HEK293T (cell line): ENCODE data around the gene COL24A1.
"Not testable (repeated sequence)": the region's sequence is repeated elsewhere in the genome, so short reads cannot be mapped to it uniquely, and the experiment has no call there.

ENCODE experiments used
- CTCF ChIA-PET: fragments of 350-600 bp; formaldehyde crosslinking; extraction: SDS; loops from one replicate; lab custom pipeline; 2021; ENCODE audit warnings: antibody characterized with exemption, inconsistent platforms; lab: Yijun Ruan, JAX
- POLR2A ChIA-PET: fragments of 350-600 bp; formaldehyde crosslinking; extraction: SDS; loops from one replicate; lab custom pipeline; 2020; ENCODE audit warnings: antibody characterized with exemption, inconsistent platforms; lab: Yijun Ruan, JAX
- DNase-seq: peaks from one replicate; pipeline ENCODE4 v3.0.0; 2012; ENCODE audit warnings: mixed read lengths; ENCODE audit errors: extremely low spot score
- ARNT ChIP-seq: fragments of 450-650 bp; IDR thresholded peaks from 2 replicates; pipeline ENCODE4 v1.6.1; 2017; ENCODE audit warnings: mild to moderate bottlenecking
- BHLHE40 ChIP-seq: fragments of 450-650 bp; IDR thresholded peaks from 2 replicates; pipeline ENCODE4 v1.6.1; 2016; ENCODE audit warnings: mild to moderate bottlenecking, moderate library complexity, borderline replicate concordance
- CTBP1 ChIP-seq: fragments of 450-650 bp; IDR thresholded peaks from 2 replicates; pipeline ENCODE4 v1.6.1; 2016; ENCODE audit warnings: borderline replicate concordance
- ELF4 ChIP-seq: fragments of 450-650 bp; IDR thresholded peaks from 2 replicates; pipeline ENCODE4 v1.6.1; 2017; ENCODE audit warnings: antibody characterized with exemption
- FOXA1 ChIP-seq: fragments of 450-650 bp; IDR thresholded peaks from 2 replicates; pipeline ENCODE4 v1.6.1; 2016; ENCODE audit warnings: mild to moderate bottlenecking
- FOXK2 ChIP-seq: fragments of 450-650 bp; IDR thresholded peaks from 2 replicates; pipeline ENCODE4 v1.6.1; 2016; ENCODE audit warnings: mild to moderate bottlenecking
- FOXM1 ChIP-seq: fragments of 450-650 bp; IDR thresholded peaks from 2 replicates; pipeline ENCODE4 v1.6.1; 2017; ENCODE audit warnings: mild to moderate bottlenecking, borderline replicate concordance
- HDGF ChIP-seq: fragments of 450-650 bp; IDR thresholded peaks from 2 replicates; pipeline ENCODE4 v1.6.1; 2017; ENCODE audit warnings: antibody characterized with exemption, borderline replicate concordance
- L3MBTL2 ChIP-seq: fragments of 450-650 bp; conservative IDR thresholded peaks from 2 replicates; pipeline ENCODE4 v1.6.1; 2016; ENCODE audit warnings: mild to moderate bottlenecking
- LEF1 ChIP-seq: fragments of 450-650 bp; IDR thresholded peaks from 2 replicates; pipeline ENCODE4 v1.6.1; 2017; ENCODE audit warnings: mild to moderate bottlenecking, borderline replicate concordance
- NFRKB ChIP-seq: fragments of 450-650 bp; IDR thresholded peaks from 2 replicates; pipeline ENCODE4 v1.6.1; 2016; ENCODE audit warnings: mild to moderate bottlenecking, moderate library complexity
- SP1 ChIP-seq: fragments of 450-650 bp; IDR thresholded peaks from 2 replicates; pipeline ENCODE4 v1.6.1; 2017
- SUZ12 ChIP-seq: fragments of 450-650 bp; IDR thresholded peaks from 2 replicates; pipeline ENCODE4 v1.6.1; 2016; ENCODE audit warnings: mild to moderate bottlenecking
- TARDBP ChIP-seq: fragments of 450-650 bp; IDR thresholded peaks from 2 replicates; pipeline ENCODE4 v1.6.1; 2016
- ZNF384 ChIP-seq: fragments of 450-650 bp; IDR thresholded peaks from 2 replicates; pipeline ENCODE4 v1.6.1; 2016
- TF ChIP-seq, protein P1 (sequence below): fragments of 450-650 bp; IDR thresholded peaks from 2 replicates; pipeline ENCODE4 v1.6.1; 2016

The COL24A1 gene

DNA sequence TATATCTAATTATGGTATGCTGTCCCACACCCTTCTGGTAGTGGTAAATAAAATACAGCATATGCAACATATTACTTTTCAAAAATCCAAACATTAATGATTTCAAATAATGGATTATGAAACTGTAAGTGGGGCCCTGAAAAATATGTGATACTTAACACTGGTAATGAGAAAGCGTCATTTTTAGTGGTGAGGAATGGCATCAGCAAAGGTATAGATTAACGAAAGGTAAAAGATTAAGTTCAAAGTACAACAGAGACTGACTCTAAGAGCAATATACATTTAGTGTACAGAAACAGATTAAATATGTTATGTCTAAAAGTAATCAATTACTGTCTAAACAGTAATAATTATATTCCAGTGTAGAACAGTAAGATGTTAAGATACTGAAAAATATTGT is 194.1 kb downstream of the COL24A1 start:
- ChIA-PET POLR2A (no interaction called here), CTCF (no interaction called here)
- no peak for DNase-seq
- TF ChIP-seq ZNF384 (no peak), TARDBP (no peak), ELF4 (no peak), L3MBTL2 (no peak), HDGF (no peak), BHLHE40 (no peak), FOXM1 (no peak), NFRKB (no peak), LEF1 (no peak), SP1 (no peak), SUZ12 (no peak)
- TF ChIP-seq, protein P1, sequence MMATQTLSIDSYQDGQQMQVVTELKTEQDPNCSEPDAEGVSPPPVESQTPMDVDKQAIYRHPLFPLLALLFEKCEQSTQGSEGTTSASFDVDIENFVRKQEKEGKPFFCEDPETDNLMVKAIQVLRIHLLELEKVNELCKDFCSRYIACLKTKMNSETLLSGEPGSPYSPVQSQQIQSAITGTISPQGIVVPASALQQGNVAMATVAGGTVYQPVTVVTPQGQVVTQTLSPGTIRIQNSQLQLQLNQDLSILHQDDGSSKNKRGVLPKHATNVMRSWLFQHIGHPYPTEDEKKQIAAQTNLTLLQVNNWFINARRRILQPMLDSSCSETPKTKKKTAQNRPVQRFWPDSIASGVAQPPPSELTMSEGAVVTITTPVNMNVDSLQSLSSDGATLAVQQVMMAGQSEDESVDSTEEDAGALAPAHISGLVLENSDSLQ, result no peak

DNA sequence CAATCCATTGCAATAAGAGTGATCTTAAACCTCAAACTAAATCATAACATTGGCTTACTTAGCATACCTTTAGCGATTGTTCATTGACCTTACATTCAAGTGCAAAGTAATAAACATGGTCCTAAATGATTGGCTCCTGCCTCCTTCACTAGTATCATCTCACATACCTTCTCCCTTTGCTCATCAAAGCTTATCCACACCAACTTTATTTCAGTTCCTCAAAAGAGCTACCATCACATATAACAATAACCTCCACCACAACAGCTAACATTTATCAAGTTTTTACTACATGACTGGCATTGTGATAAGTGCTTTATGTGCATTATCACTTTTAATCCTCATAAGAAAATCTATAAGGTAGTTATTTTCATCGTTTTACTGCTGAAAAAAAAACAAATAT is 198.8 kb downstream of the COL24A1 start:
- POLR2A ChIA-PET, result no interaction called here
- TF ChIP-seq CTBP1, result no peak
- TF ChIP-seq FOXK2, result no peak
- TF ChIP-seq NFRKB, result no peak
- no peak for TF ChIP-seq SP1
- TF ChIP-seq FOXA1, result no peak
- no peak for TF ChIP-seq BHLHE40
- TF ChIP-seq SUZ12, result no peak
- TF ChIP-seq ZNF384, result no peak
- TF ChIP-seq ARNT, result no peak
- no peak for TF ChIP-seq FOXM1
- no peak for TF ChIP-seq TARDBP
- no peak for TF ChIP-seq HDGF
- TF ChIP-seq L3MBTL2, result no peak
- TF ChIP-seq, protein P1, result no peak
- TF ChIP-seq LEF1, result no peak
- TF ChIP-seq ELF4, result no peak
- no peak for DNase-seq
- CTCF ChIA-PET, result no interaction called here

DNA sequence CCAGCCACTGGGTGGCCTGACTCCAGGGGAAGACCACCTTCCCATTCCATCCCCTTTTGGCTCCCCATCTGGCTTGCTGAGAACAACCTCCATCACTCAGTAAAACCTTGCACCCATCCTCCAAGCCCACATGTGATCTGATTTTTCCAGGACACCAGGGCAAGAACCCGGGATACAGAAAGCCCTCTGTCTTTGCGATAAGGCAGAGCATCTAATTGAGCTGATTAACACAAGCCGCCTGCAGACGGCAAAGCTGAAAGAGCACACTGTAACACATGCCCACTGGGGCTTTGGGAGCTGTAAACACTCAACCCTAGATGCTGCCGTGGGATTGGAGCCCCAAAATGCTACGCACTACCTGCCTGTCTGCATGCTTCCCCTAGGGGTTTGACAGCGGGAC is 201.4 kb downstream of the COL24A1 start:
- POLR2A ChIA-PET, result not testable (repeated sequence)

DNA sequence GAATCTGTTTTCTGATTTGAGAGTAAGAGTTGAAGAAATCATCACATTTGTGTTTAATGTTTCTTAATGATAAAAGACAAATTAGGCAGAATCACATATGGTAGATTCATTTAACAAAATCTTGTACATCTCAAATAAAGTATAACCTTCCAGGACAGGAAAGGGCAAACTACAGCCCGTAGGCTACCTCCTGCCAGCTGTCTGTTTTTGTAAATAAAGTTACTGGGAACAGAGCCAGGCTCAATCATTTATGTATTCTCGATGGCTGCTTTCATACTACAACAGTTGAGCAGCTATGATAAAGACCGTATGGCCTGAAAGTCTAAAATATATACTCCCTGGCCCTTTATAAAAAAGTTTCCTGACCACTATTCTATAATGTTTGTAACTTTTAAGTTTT is 204.1 kb downstream of the COL24A1 start:
- CTCF ChIA-PET, result no interaction called here
- DNase-seq, result no peak
- no peak for TF ChIP-seq L3MBTL2
- POLR2A ChIA-PET, result no interaction called here

More for the DNA sequence above, 201.4 kb downstream of the COL24A1 start:
- DNase-seq, CTCF ChIA-PET: not testable (repeated sequence)

DNA sequence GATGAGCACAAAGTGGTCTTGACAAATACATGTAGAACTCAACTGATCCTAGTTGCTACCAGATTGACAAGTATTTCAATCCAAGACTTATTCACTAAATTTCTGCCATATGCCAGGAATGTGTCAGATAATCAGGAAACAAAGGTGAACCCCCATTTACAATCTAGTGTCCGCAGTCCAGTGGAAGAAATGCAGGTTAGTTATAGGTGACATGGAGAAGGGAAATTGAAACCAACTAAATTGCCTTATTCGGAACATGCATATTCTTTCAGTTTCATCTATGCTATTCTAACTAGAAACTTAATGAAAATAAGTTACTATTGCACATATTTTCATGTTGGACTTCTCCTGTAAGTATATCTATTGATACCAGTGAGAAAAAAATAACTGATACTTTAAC is 209.4 kb downstream of the COL24A1 start:
- ChIA-PET POLR2A (no interaction called here), CTCF (no interaction called here)
- TF ChIP-seq NFRKB, result no peak
- TF ChIP-seq SUZ12, result no peak
- TF ChIP-seq HDGF, result no peak
- TF ChIP-seq SP1, result no peak
- TF ChIP-seq FOXK2, result no peak
- TF ChIP-seq ELF4, result no peak
- TF ChIP-seq FOXA1, result no peak
- DNase-seq, result no peak

DNA sequence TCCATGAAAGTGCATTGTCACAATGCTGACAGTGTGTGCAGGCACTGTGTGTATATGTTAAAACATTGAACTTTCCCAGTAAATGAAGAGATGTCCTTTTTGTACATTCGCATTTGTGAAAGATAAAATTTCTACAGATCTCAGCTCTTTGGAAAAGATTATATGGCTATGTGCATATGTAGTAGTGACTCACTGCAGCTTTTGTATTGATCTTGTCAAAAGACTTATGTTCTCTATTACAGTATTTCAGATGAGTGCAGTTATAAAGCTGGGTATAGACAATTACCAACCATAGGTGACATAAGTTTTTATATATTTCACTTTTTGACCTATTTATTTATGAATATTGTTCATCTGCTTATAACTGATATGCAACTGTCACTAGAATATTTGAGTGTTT is 212.6 kb downstream of the COL24A1 start:
- TF ChIP-seq, protein P1, result no peak
- TF ChIP-seq LEF1, result no peak
- TF ChIP-seq BHLHE40, result no peak
- TF ChIP-seq HDGF, result no peak
- TF ChIP-seq NFRKB, result no peak
- TF ChIP-seq SUZ12, result no peak
- TF ChIP-seq L3MBTL2, result no peak
- no peak for TF ChIP-seq CTBP1
- no peak for TF ChIP-seq FOXK2
- TF ChIP-seq SP1, result no peak
- TF ChIP-seq FOXA1, result no peak
- no peak for TF ChIP-seq ARNT
- TF ChIP-seq TARDBP, result no peak
- TF ChIP-seq ELF4, result no peak
- TF ChIP-seq FOXM1, result no peak
- POLR2A ChIA-PET, result interaction anchor here (0.9 kb wide), 1 partner anchor 20 kb away, joined by 3 read pairs; no protein-coding TSS in a partner anchor
- CTCF ChIA-PET, result no interaction called here
- DNase-seq, result no peak

DNA sequence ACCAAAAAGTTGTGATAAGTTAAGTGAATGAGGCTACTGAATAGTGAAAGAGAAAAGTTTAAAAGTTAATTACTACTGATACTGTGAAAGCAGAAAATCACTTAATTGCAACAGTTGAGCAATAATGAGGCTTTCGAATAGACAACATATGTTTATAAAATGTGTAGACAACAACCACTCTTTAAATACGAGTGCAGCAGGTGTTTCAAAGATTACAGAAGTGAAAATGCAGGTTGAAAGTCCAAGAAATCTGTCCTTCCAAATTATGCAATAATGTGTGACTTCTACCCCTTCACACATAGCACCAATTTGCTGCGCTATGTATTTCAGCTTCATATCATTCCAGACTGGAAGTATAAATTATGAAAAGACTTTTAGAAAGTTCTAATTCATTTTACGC is 213.0 kb downstream of the COL24A1 start:
- ChIA-PET POLR2A (no interaction called here), CTCF (no interaction called here)
- no peak for DNase-seq
- TF ChIP-seq SP1 (no peak), BHLHE40 (no peak), ELF4 (no peak), L3MBTL2 (no peak), ARNT (no peak), LEF1 (no peak), FOXK2 (no peak), TARDBP (no peak), ZNF384 (no peak), FOXA1 (no peak), NFRKB (no peak), CTBP1 (no peak), HDGF (no peak), SUZ12 (no peak), FOXM1 (no peak)
- TF ChIP-seq, protein P1, result no peak
